NCI-H2227 treated with DMSO at 0.1 percent for 48 hours (cell line): ENCODE data around the gene PLEKHO2.
"Not testable (repeated sequence)": the region's sequence is repeated elsewhere in the genome, so short reads cannot be mapped to it uniquely, and the experiment has no call there.

Experiments used
- DNase-seq: peaks from one replicate; lab custom pipeline; 2025; lab: John Stamatoyannopoulos, UW

PLEKHO2 gene

GRCh38 chr15:64841344-64842095 is at the start of gene PLEKHO2:
Gene PLEKHO2, plus strand, starts transcription at chr15:64841915. Its CDS starts 102 bp downstream, at chr15:64842017.
- DNase-seq = peak; percentile 83

DNA sequence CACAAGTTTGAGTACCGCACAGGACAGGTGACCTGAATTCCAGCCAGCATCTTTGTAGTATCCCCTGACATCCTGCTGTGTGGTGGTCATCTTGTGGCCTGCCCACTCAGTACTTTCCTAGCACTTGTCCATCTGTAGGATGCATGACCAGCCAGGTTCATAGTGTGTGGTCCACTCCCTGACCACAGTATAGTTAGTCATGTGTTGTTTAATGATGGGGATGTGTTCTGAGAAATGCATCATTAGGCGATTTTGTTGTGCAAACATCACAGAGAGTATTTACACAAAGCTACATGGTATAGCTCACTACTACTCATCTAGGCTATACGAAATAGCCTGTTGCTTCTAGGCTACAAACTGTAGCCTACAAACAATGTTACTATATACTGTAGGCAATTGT is 49.4 kb upstream of the PLEKHO2 start:
- DNase-seq = no peak

DNA sequence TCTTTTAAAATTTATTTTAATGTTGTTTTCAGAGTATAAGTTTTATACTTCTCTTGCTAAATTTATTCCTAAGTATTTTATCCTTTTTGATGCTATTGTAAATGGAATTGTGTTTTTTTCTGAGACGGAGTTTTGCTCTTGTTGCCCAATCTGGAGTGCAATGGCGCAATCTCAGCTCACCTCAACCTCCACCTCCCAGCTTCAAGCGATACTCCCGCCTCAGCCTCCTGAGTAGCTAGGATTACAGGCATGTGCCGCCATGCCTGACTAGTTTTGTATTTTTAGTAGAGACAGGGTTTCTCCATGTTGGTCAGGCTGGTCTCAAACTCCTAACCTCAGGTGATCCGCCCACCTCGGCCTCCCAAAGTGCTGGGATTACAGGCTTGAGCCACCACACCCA is 46.4 kb upstream of the PLEKHO2 start:
- not testable (repeated sequence) for DNase-seq

DNA sequence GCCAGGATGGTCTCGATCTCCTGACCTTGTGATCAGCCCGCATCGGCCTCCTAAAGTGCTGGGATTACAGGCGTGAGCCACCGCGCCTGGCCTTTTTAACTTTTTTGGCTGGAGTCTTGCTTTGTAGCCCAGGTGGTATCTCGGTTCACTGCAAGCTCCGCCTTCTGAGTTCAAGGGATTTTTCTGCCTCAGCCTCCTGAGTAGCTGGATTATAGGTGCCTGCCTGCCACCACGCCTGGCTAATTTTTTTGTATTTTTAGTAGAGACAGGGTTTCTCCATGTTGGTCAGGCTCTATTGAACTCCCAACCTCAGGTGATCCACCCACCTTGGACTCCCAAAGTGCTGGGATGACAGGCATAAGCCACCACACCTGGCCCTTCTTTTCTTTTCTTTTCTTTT is 45.8 kb upstream of the PLEKHO2 start:
- DNase-seq = not testable (repeated sequence)

- not testable (repeated sequence) for DNase-seq
Measured at GRCh38 chr15:64798905-64799304, 42.8 kb upstream of the PLEKHO2 start.

DNA sequence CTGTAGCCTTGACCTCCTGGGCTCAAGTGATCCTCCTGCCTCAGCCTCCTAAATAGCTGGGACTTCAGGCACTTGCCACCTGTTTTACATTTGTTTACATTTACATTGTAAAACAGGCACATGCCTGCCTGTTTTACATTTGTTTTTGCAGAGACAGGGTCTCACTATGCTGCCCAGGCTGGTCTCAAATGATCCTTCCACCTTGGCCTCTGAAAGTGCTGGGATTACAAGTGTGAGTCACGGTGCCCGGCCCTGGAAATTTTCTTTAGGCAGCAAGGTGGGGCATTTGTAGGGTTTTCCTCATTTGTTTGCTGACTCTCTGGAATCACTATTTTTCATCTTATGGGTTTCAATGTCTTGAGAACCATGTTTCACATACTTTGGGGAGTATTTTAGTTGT is 41.2 kb upstream of the PLEKHO2 start:
- no peak for DNase-seq

- DNase-seq = no peak
Measured at GRCh38 chr15:64803526-64803925, 38.2 kb upstream of the PLEKHO2 start.

DNA sequence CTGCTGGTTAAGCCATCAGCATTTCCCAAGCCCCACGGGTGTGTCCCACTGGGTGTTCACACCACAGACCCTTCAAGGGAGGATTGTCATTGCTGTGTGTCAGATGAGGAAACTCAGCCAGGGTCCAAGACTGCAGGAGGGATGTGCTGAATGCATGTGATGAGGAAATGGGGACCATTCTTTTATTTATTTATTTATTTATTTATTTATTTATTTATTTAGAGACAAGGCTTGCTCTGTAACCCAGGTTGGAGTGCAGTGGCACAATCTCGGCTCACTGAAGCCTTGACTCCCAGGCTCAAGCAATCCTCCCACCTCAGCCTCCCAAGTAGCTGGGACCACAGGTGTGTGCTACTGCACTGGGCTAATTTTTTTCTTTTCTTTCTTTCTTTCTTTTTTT is 37.1 kb upstream of the PLEKHO2 start:
- DNase-seq = no peak

DNA sequence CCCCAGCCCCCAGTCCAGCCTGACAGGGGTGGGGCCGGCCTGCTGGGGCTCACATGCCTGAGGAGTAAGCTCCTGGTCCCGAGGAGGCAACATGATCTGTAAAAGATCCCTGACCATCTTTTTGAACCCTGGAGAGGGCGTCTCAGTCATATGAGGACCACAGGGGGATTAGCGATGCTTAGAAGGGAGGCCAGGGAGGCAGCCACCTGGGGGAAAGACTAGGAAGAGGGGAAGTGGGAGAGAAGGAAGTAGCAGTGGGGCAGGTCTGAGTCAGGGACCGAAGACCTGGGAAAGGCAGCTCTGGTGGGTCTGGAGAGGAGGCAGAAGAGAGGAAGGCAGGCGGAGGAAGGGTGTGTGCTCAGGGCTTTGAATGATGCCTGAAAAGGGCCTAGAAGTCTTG is 35.2 kb upstream of the PLEKHO2 start:
- no peak for DNase-seq

DNA sequence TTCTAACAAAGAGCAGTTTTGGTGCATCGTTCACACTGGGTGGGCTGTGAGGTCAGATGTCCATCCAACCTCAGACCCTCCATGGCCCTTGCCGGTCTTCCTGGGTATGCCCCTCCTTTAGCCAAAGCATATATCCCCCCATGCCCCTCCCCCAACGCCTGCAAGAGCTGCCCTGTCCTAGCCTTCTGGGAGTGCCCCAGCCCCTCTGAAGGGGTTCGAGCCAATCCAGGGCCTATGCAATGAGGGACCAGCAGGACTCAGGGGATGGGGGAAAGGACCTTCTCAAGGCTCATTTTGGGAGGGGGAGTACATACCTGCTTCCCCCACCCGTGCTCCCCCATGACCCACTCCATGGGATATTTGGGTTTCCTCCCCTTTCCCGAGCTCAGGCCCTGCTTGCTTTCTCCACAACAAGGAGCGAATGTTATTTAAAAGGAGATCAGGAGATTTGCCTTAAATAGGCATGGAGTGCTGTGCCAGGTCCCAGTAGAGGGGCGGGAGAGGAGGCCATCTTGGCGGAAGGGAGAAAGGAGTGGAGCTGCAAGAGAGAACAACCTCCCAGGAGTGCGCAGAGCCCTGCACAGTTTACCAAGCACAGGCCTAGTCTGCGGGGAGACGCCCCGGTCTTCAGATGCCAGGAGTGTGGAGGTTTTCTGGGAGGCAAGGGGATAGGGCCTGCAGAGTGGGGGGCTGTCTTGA is 34.5 kb upstream of the PLEKHO2 start:
- DNase-seq = no peak

- DNase-seq = no peak
Measured at GRCh38 chr15:64807751-64808222, 33.9 kb upstream of the PLEKHO2 start.

DNA sequence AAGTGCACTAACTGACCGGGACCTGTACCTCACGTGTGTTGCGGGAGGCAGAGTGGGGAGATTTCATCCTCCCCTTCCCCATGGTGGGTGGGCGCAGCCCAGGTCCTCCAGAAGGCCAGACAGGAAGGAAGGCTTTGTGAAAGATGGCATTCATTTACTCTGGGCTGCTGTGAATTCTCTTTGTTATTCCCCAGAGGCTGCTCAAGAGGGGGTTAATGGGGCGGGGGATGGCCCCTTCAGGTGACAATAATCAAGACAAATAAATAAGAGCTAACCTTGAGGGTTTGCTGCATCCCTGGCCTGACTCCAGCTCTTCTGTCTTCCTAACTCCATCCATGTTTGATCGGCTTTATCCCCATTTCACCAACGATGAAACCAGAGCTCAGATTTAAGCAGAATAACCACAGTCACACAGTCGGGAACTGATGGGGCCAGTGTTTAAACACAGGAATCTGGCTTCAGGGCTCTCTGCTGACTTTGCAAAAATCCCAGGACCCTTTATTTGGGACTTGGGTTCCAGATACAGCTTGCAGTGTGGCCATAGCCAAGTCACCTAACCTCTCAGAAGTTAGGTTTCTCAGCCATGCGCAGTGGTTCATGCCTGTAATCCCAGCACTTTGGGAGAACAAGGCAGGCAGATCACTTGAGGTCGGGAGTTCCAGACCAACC is 32.8 kb upstream of the PLEKHO2 start:
- no peak for DNase-seq

GRCh38 chr15:64809649-64810496 is 31.8 kb upstream of the PLEKHO2 start:
- DNase-seq = peak; percentile 36

GRCh38 chr15:64810497-64811326 is 31.0 kb upstream of the PLEKHO2 start:
- no peak for DNase-seq

GRCh38 chr15:64813075-64813474 is 28.6 kb upstream of the PLEKHO2 start:
- no peak for DNase-seq

- not testable (repeated sequence) for DNase-seq
Measured at GRCh38 chr15:64814283-64814682, 27.4 kb upstream of the PLEKHO2 start.

DNA sequence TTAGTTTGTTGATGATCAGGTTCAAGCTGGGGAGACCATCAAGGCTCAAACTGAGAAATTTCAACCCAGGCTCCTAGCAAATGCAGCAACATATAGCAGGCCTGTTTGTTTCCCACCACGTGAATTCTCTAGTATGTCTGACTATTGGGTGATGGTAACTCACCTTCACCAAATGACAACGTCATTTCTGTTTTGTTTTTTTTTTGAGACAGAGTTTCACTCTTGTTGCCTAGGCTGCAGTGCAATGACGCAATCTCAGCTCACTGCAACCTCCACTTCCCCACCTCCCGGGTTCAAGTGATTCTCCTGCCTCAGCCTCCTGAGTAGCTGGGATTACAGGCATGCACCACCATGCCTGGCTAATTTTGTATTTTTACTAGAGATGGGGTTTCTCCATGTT is 26.8 kb upstream of the PLEKHO2 start:
- not testable (repeated sequence) for DNase-seq

- no peak for DNase-seq
Measured at GRCh38 chr15:64816452-64816851, 25.3 kb upstream of the PLEKHO2 start.

GRCh38 chr15:64824929-64825430 is 16.7 kb upstream of the PLEKHO2 start:
- no peak for DNase-seq

- DNase-seq = peak; percentile 95
Measured at GRCh38 chr15:64825431-64826294, 16.1 kb upstream of the PLEKHO2 start, which contains the start of gene PIF1. Gene PIF1, minus strand, starts transcription at chr15:64825647. Its CDS starts 1,312 bp downstream, at chr15:64824335.
